H9 (cell line): Measurements from ENCODE around the gene PFDN5. TPM values are rescaled to one million over a fixed set of nuclear protein-coding genes. Genes with fewer than 3 reads are reported as not detected.

Experiments
- DNase-seq: peaks from one replicate; pipeline ENCODE4 v3.0.0-alpha.2; 2017
- H2AFZ ChIP-seq: one replicate; pipeline ENCODE4 v1.6.1; 2013; ENCODE audit warnings: mild to moderate bottlenecking, low read length, control low read depth, moderate library complexity
- H2AK5ac ChIP-seq: 2 replicates; pipeline ENCODE4 v1.6.1; 2013; ENCODE audit warnings: low read length, control low read depth, mixed read lengths; ENCODE audit not compliant: insufficient read length
- H2BK120ac ChIP-seq: one replicate; pipeline ENCODE4 v1.6.1; 2013; ENCODE audit warnings: low read depth, mild to moderate bottlenecking, low read length, control low read depth, inconsistent platforms; ENCODE audit not compliant: poor library complexity, severe bottlenecking
- H2BK12ac ChIP-seq: 2 replicates; pipeline ENCODE4 v1.6.1; 2013; ENCODE audit warnings: low read length, control low read depth, mixed read lengths, low read depth; ENCODE audit not compliant: insufficient read length
- H2BK15ac ChIP-seq: 2 replicates; pipeline ENCODE4 v1.6.1; 2013; ENCODE audit warnings: low read depth, low read length, control low read depth
- H2BK20ac ChIP-seq: one replicate; pipeline ENCODE4 v1.6.1; 2013; ENCODE audit warnings: low read depth, mild to moderate bottlenecking, low read length, control low read depth, inconsistent platforms; ENCODE audit not compliant: poor library complexity, severe bottlenecking
- H2BK5ac ChIP-seq: 2 replicates; pipeline ENCODE4 v1.6.1; 2013; ENCODE audit warnings: low read length, control low read depth, mixed read lengths; ENCODE audit not compliant: insufficient read length
- H3K14ac ChIP-seq: 2 replicates; pipeline ENCODE4 v1.6.1; 2013; ENCODE audit warnings: low read length, control low read depth; ENCODE audit not compliant: insufficient read depth
- H3K18ac ChIP-seq: 2 replicates; pipeline ENCODE4 v1.6.1; 2013; ENCODE audit warnings: low read depth, mild to moderate bottlenecking, mixed read lengths, low read length, control low read depth; ENCODE audit not compliant: insufficient read length
- H3K23ac ChIP-seq: 2 replicates; pipeline ENCODE4 v1.6.1; 2013; ENCODE audit warnings: low read length, control low read depth, mixed read lengths, low read depth; ENCODE audit not compliant: insufficient read length
- H3K23me2 ChIP-seq: 2 replicates; pipeline ENCODE4 v1.6.1; 2013; ENCODE audit warnings: low read depth, mild to moderate bottlenecking, mixed read lengths, low read length, control low read depth; ENCODE audit not compliant: insufficient read length, poor library complexity, severe bottlenecking
- H3K27ac ChIP-seq: 2 replicates; pipeline ENCODE4 v1.5.1; 2013; ENCODE audit warnings: low read length, control low read depth, mixed read lengths, low read depth; ENCODE audit not compliant: insufficient read length
- H3K27me3 ChIP-seq: 2 replicates; pipeline ENCODE4 v1.6.1; 2013; ENCODE audit warnings: low read length, control low read depth, inconsistent platforms; ENCODE audit not compliant: insufficient read depth
- H3K4ac ChIP-seq: 2 replicates; pipeline ENCODE4 v1.6.1; 2013; ENCODE audit warnings: low read depth, mild to moderate bottlenecking, control low read depth, inconsistent platforms, low read length, moderate library complexity
- H3K4me1 ChIP-seq: 2 replicates; pipeline ENCODE4 v1.6.1; 2013; ENCODE audit warnings: low read length, control low read depth, inconsistent platforms; ENCODE audit not compliant: insufficient read depth
- H3K4me2 ChIP-seq: 2 replicates; pipeline ENCODE4 v1.6.1; 2013; ENCODE audit warnings: low read length, control low read depth, mixed read lengths; ENCODE audit not compliant: insufficient read length, insufficient read depth
- H3K56ac ChIP-seq: 2 replicates; pipeline ENCODE4 v1.6.1; 2013; ENCODE audit warnings: low read depth, mild to moderate bottlenecking, mixed read lengths, low read length, control low read depth; ENCODE audit not compliant: insufficient read length
- H3K79me1 ChIP-seq: 2 replicates; pipeline ENCODE4 v1.6.1; 2013; ENCODE audit warnings: low read depth, mild to moderate bottlenecking, moderate library complexity, low read length, control low read depth, inconsistent platforms; ENCODE audit not compliant: insufficient read depth, poor library complexity, severe bottlenecking
- H3K79me2 ChIP-seq: 2 replicates; pipeline ENCODE4 v1.6.1; 2013; ENCODE audit warnings: low read length, control low read depth, inconsistent platforms; ENCODE audit not compliant: insufficient read depth
- H3K9ac ChIP-seq: 2 replicates; pipeline ENCODE4 v1.6.1; 2013; ENCODE audit warnings: low read length, control low read depth, mixed read lengths; ENCODE audit not compliant: insufficient read length; ENCODE audit errors: extremely low read depth
- H3K9me3 ChIP-seq: one replicate; pipeline ENCODE4 v1.6.1; 2013; ENCODE audit warnings: low read depth, low read length, inconsistent platforms; ENCODE audit not compliant: control insufficient read depth
- H3T11ph ChIP-seq: one replicate; pipeline ENCODE4 v1.6.1; 2013; ENCODE audit warnings: mild to moderate bottlenecking, low read length, control low read depth, inconsistent platforms
- H4K20me1 ChIP-seq: one replicate; pipeline ENCODE4 v1.6.1; 2013; ENCODE audit not compliant: control insufficient read depth, insufficient read length, insufficient read depth
- H4K5ac ChIP-seq: 2 replicates; pipeline ENCODE4 v1.6.1; 2013; ENCODE audit warnings: low read depth, mild to moderate bottlenecking, mixed read lengths, low read length, control low read depth; ENCODE audit not compliant: insufficient read length
- H4K8ac ChIP-seq: replicated peaks from 2 replicates; pipeline ENCODE4 v1.6.1; 2013; ENCODE audit warnings: low read length, control low read depth, mixed read lengths, low read depth; ENCODE audit not compliant: insufficient read length
- H4K91ac ChIP-seq: 2 replicates; pipeline ENCODE4 v1.6.1; 2013; ENCODE audit warnings: low read depth, mild to moderate bottlenecking, moderate library complexity, mixed read lengths, low read length, control low read depth; ENCODE audit not compliant: insufficient read length
- H3K27ac Mint-ChIP-seq, 3 experiments: 2 replicates in 2 of 3; 3 replicates in 1 of 3; pipeline ENCODE4 v1.8.0; 2020 to 2021; ENCODE audit warnings: mixed read lengths in 3 of 3, mild to moderate bottlenecking in 1 of 3, moderate library complexity in 1 of 3
- H3K27me3 Mint-ChIP-seq: 2 replicates; pipeline ENCODE4 v1.8.0; 2021; ENCODE audit warnings: low read depth, mild to moderate bottlenecking, moderate library complexity, mixed read lengths
- H3K36me3 Mint-ChIP-seq, 3 experiments: 2 replicates in 2 of 3; 3 replicates in 1 of 3; pipeline ENCODE4 v1.8.0; 2020 to 2021; ENCODE audit warnings: low read depth in 3 of 3, mixed read lengths in 3 of 3; ENCODE audit not compliant: insufficient read depth in 1 of 3
- H3K4me1 Mint-ChIP-seq, 2 experiments: 2 replicates each; pipeline ENCODE4 v1.8.0; 2020; ENCODE audit warnings: mixed read lengths in 2 of 2
- H3K4me3 Mint-ChIP-seq, 2 experiments: 2 replicates in 1 of 2; 3 replicates in 1 of 2; pipeline ENCODE4 v1.8.0; 2020 to 2021; ENCODE audit warnings: mild to moderate bottlenecking in 2 of 2, mixed read lengths in 2 of 2, moderate library complexity in 1 of 2
- H3K9me3 Mint-ChIP-seq, 2 experiments: 2 replicates in 1 of 2; 3 replicates in 1 of 2; pipeline ENCODE4 v1.8.0; 2020; ENCODE audit warnings: mild to moderate bottlenecking in 2 of 2, mixed read lengths in 2 of 2, moderate library complexity in 1 of 2
- CTCF ChIP-seq: fragments of 200-600 bp; sonication (generic); conservative IDR thresholded peaks from 3 replicates; pipeline ENCODE4 v1.8.0; 2021; ENCODE audit warnings: antibody characterized with exemption, mild to moderate bottlenecking
- WGBS: extraction: QIAGEN DNeasy Blood & Tissue Kit; methylation state at CpG from one replicate; pipeline ENCODE4 v1.1.7; 2013; ENCODE audit warnings: missing lambda C conversion rate, low lambda C conversion rate, mixed read lengths; ENCODE audit not compliant: insufficient read length; ENCODE audit errors: extremely low coverage; 5-methylcytosine and 5-hydroxymethylcytosine counted together
- total RNA-seq: library from RNA; stranded (reverse); gene quantifications from 2 replicates; pipeline ENCODE4 v1.2.1, GENCODE V29; 2021

The PFDN5 gene
- total RNA-seq, 1 experiment from 2014 or later: 285 TPM

GRCh38 chr12:53279888-53280498, 15.3 kb upstream of the PFDN5 start:
- no peak for TF ChIP-seq CTCF
- Histone ChIP-seq H4K20me1 (no peaks in the 10 kb centered on the region), H2BK120ac (no peak overlapping the region), H3K4me1 (no peaks in the 10 kb centered on the region), H3K23me2 (no peaks in the 10 kb centered on the region), H2BK15ac (no peak overlapping the region), H3K9ac (no peak overlapping the region), H3K18ac (no peak overlapping the region), H2AFZ (no peak overlapping the region), H3K79me2 (no peaks in the 10 kb centered on the region), H3K23ac (no peak overlapping the region), H2AK5ac (no peak overlapping the region), H3K27ac (no peak overlapping the region), H3K14ac (no peak overlapping the region), H2BK12ac (no peak overlapping the region), H4K8ac (no peak overlapping the region), H4K5ac (no peak overlapping the region), H3K56ac (no peak overlapping the region), H3K4ac (no peak overlapping the region), H3T11ph (no peak overlapping the region), H4K91ac (no peak overlapping the region), H3K4me2 (no peak overlapping the region), H2BK5ac (no peak overlapping the region), H2BK20ac (no peak overlapping the region), H3K9me3 (no peaks in the 10 kb centered on the region), H3K27me3 (no peaks in the 10 kb centered on the region), H3K79me1 (no peaks in the 10 kb centered on the region)
- Mint-ChIP-seq H3K9me3 (no peaks in the 10 kb centered on the region), H3K27me3 (no peaks in the 10 kb centered on the region; the same call in 1 of the 2 replicates), H3K4me1 (no peaks in the 10 kb centered on the region), H3K27ac (no peak overlapping the region), H3K36me3 (peaks cover 53 to 88% (median 87%) of the 10 kb centered on the region in 3 experiments; a peak in 6 of 7 replicates), H3K4me3 (no peak overlapping the region; a peak in 1 of 5 replicates)
- DNase-seq: no peak
- no CpG with 5 or more reads among the region's 9 CpGs for WGBS
